HCT116 (cell line): Measurements from ENCODE around the gene CTTNBP2. TPM values are rescaled to one million over a fixed set of nuclear protein-coding genes. Genes with fewer than 3 reads are reported as not detected.

ENCODE experiments used
- ATAC-seq: fragments of 200-7000 bp; cut with Tn5 transposase; 2 replicates; pipeline ENCODE4 v1.9.1; 2020; ENCODE audit warnings: mild to moderate bottlenecking, moderate library complexity
- BruUV-seq: library from RNA; stranded (reverse); fragments of 400-500 nt; replicated peaks from 2 replicates; lab custom pipeline; 2021; lab: Mats Ljungman, UMichigan
- CTCF ChIA-PET: fragments of 300-600 bp; sonication (Branson Sonifier 250); formaldehyde crosslinking; loops from one replicate; lab custom pipeline; 2021; ENCODE audit warnings: antibody characterized with exemption; lab: Charles Lee
- POLR2A ChIA-PET: fragments of 300-600, 350-600 bp; sonication (Branson Sonifier 250); formaldehyde crosslinking; loops from one replicate; lab custom pipeline; 2021; ENCODE audit warnings: antibody characterized with exemption; lab: Charles Lee
- RAD21 ChIA-PET, 2 experiments: fragments of 300-600 bp; sonication (Branson Sonifier 250); formaldehyde crosslinking; loops; one replicate each; lab custom pipeline; 2023; ENCODE audit warnings: low total read pairs in 2 of 2; ENCODE audit not compliant: uncharacterized antibody in 2 of 2, unreplicated experiment in 2 of 2, low non-redundant PET in 1 of 2; lab: Charles Lee
- DNase-seq: peaks from one replicate; pipeline ENCODE4 v3.0.0-alpha.2; 2010; ENCODE audit warnings: low read depth, low spot score
- H2AFZ ChIP-seq: fragments of 200-600 bp; shearing (Covaris generic), sonication (generic); 2 replicates; pipeline ENCODE4 v1.6.1; 2017; ENCODE audit warnings: low read depth, mixed run types, mixed read lengths, antibody characterized with exemption, low read length; ENCODE audit not compliant: poor library complexity, severe bottlenecking
- H3K27ac ChIP-seq: 2 replicates; pipeline ENCODE4 v1.5.1; 2012; ENCODE audit warnings: low read depth, low read length
- H3K27me3 ChIP-seq: fragments of 200-600 bp; sonication (generic); 2 replicates; pipeline ENCODE4 v1.6.1; 2016; ENCODE audit warnings: mixed run types, low read length, mixed read lengths; ENCODE audit not compliant: insufficient read depth
- H3K36me3 ChIP-seq, 2 experiments: fragments of 200-500 bp in 1 of 2; fragments of 200-600 bp in 1 of 2; sonication (Bioruptor generic) in 1 of 2; sonication (generic) in 1 of 2; 2 replicates each; pipeline versions ENCODE4 v1.5.1 to v1.6.1; 2014 to 2016; ENCODE audit warnings: low read length in 2 of 2, inconsistent platforms in 1 of 2, mixed read lengths in 1 of 2, mixed run types in 1 of 2; ENCODE audit not compliant: insufficient read depth in 2 of 2, control insufficient read depth in 1 of 2
- H3K4me1 ChIP-seq, 2 experiments: fragments of 200-600 bp in 1 of 2; sonication (generic) in 1 of 2; 2 replicates each; pipeline versions ENCODE4 v1.5.1 to v1.6.1; 2012 to 2017; ENCODE audit warnings: low read length in 2 of 2, inconsistent platforms in 1 of 2, mild to moderate bottlenecking in 1 of 2, mixed read lengths in 1 of 2, mixed run types in 1 of 2, moderate library complexity in 1 of 2; ENCODE audit not compliant: insufficient read depth in 2 of 2, control insufficient read depth in 1 of 2
- H3K4me2 ChIP-seq: fragments of 200-600 bp; sonication (generic); 2 replicates; pipeline ENCODE4 v1.6.1; 2017; ENCODE audit warnings: mixed run types, low read length, mixed read lengths
- H3K4me3 ChIP-seq, 2 experiments: fragments of 200-600 bp in 1 of 2; sonication (generic) in 1 of 2; replicated peaks in 1 of 2; 2 replicates each; pipeline ENCODE4 v1.5.1; 2011 to 2016; ENCODE audit warnings: low read length in 2 of 2, control low read depth in 1 of 2, low read depth in 1 of 2, mild to moderate bottlenecking in 1 of 2, mixed read lengths in 1 of 2, mixed run types in 1 of 2
- H3K79me2 ChIP-seq: fragments of 200-600 bp; sonication (generic); 2 replicates; pipeline ENCODE4 v1.6.1; 2017; ENCODE audit warnings: mild to moderate bottlenecking, mixed run types, low read length, moderate library complexity, mixed read lengths; ENCODE audit not compliant: insufficient read depth
- H3K9ac ChIP-seq: fragments of 200-600 bp; sonication (generic); 2 replicates; pipeline ENCODE4 v1.6.1; 2016; ENCODE audit warnings: low read length, mixed read lengths
- H3K9me2 ChIP-seq: fragments of 200-600 bp; sonication (generic), shearing (Covaris generic); 2 replicates; pipeline ENCODE4 v1.6.1; 2017; ENCODE audit warnings: mixed run types, mild to moderate bottlenecking, moderate library complexity; ENCODE audit not compliant: insufficient read depth
- H3K9me3 ChIP-seq, 2 experiments: fragments of 200-500 bp in 1 of 2; fragments of 200-600 bp in 1 of 2; sonication (Bioruptor generic) in 1 of 2; sonication (generic) in 1 of 2; 2 replicates each; pipeline ENCODE4 v1.6.1; 2014 to 2017; ENCODE audit warnings: low read length in 2 of 2, mixed read lengths in 2 of 2, inconsistent platforms in 1 of 2, low read depth in 1 of 2, mild to moderate bottlenecking in 1 of 2, mixed run types in 1 of 2, moderate library complexity in 1 of 2; ENCODE audit not compliant: control insufficient read depth in 1 of 2, insufficient read depth in 1 of 2
- H4K20me1 ChIP-seq: fragments of 200-600 bp; sonication (generic), shearing (Covaris generic); 2 replicates; pipeline ENCODE4 v1.6.1; 2017; ENCODE audit warnings: mixed run types, mild to moderate bottlenecking, moderate library complexity; ENCODE audit not compliant: insufficient read depth
- CBX3 ChIP-seq: IDR thresholded peaks from 2 replicates; pipeline ENCODE4 v1.6.1; 2012; ENCODE audit warnings: low read depth
- EGR1 ChIP-seq: IDR thresholded peaks from 2 replicates; pipeline ENCODE4 v1.6.1; 2012; ENCODE audit warnings: low read depth
- JUND ChIP-seq: IDR thresholded peaks from 2 replicates; pipeline ENCODE4 v1.6.1; 2012
- MAX ChIP-seq: IDR thresholded peaks from 2 replicates; pipeline ENCODE4 v1.6.1; 2012
- REST ChIP-seq: IDR thresholded peaks from 2 replicates; pipeline ENCODE4 v1.6.1; 2012; ENCODE audit warnings: low read depth
- SIN3A ChIP-seq: IDR thresholded peaks from 2 replicates; pipeline ENCODE4 v1.6.1; 2012; ENCODE audit warnings: low read depth
- SP1 ChIP-seq: IDR thresholded peaks from 2 replicates; pipeline ENCODE4 v1.6.1; 2012; ENCODE audit warnings: low read depth
- SRF ChIP-seq: IDR thresholded peaks from 2 replicates; pipeline ENCODE4 v1.6.1; 2012; ENCODE audit warnings: low read depth
- TCF7L2 ChIP-seq: IDR thresholded peaks from 2 replicates; pipeline ENCODE4 v1.7.0; 2011; ENCODE audit warnings: borderline replicate concordance, inconsistent platforms; ENCODE audit not compliant: insufficient read depth, insufficient read length; ENCODE audit errors: extremely low read depth
- intact Hi-C: fragments of 100-400 bp; cut with micrococcal nuclease; formaldehyde crosslinking; loops from 2 replicates; pipeline ENCODE4 v1.10.0; 2022
- total RNA-seq: library from RNA; stranded (reverse); gene quantifications from one replicate; pipeline ENCODE4 v1.2.1, GENCODE V29; 2021; ENCODE audit not compliant: unreplicated experiment

CTTNBP2 gene
- total RNA-seq, 1 experiment from 2014 or later = 5.4 TPM

GRCh38 chr7:117666689-117667088, 206.6 kb downstream of the CTTNBP2 start:
- Histone ChIP-seq H4K20me1 (no peaks in the 10 kb centered on the region), H3K9me3 (no peaks in the 10 kb centered on the region), H3K4me2 (peak overlapping the region; percentile 50), H3K79me2 (no peaks in the 10 kb centered on the region), H3K36me3 (no peaks in the 10 kb centered on the region)
- no peak for DNase-seq
- CTCF ChIA-PET = no interaction called here
- TF ChIP-seq SP1 = no peak
- TF ChIP-seq TCF7L2 = no peak
- no peak for TF ChIP-seq MAX
- no peak for TF ChIP-seq SIN3A
- TF ChIP-seq JUND = no peak
- TF ChIP-seq EGR1 = no peak
- no peak for TF ChIP-seq REST
- TF ChIP-seq SRF = no peak
- TF ChIP-seq CBX3 = no peak
- TF ChIP-seq, all 23 proteins: peak for 0
- no peaks in the 10 kb centered on the region for H3K9me2 ChIP-seq
- ATAC-seq = no peak
- POLR2A ChIA-PET = no interaction called here
- no peak overlapping the region for H3K4me3 ChIP-seq
- no peak overlapping the region for H3K27ac ChIP-seq
- RAD21 ChIA-PET = no interaction called here
- peak overlapping the region; percentile 79 for H2AFZ ChIP-seq
- no peak overlapping the region for H3K9ac ChIP-seq
- BruUV-seq = no TSS peak
- peaks cover 0 to 12% of the 10 kb centered on the region in 2 experiments; a peak in 2 of 4 replicates for H3K4me1 ChIP-seq
- intact Hi-C loops = no loop called here
- H3K27me3 ChIP-seq = no peaks in the 10 kb centered on the region
